T-helper 17 cell (primary cell): ENCODE results near the gene CPB2. TPM values are rescaled to one million over a fixed set of nuclear protein-coding genes. Genes with fewer than 3 reads are reported as not detected.

Experiments
- ATAC-seq: fragments of 150-1000 bp; cut with Tn5 transposase; 2 replicates; pipeline ENCODE4 v1.10.0; 2021; ENCODE audit warnings: mild to moderate bottlenecking, moderate library complexity
- DNase-seq, 3 donors: peaks; one replicate each; pipeline versions ENCODE4 v3.0.0 to v3.0.0-alpha.2; 2020 to 2021
- H3K9me3 ChIP-seq: one replicate; pipeline ENCODE4 v1.7.0; 2013; ENCODE audit warnings: low read length, mild to moderate bottlenecking; ENCODE audit not compliant: control insufficient read depth, poor library complexity, severe bottlenecking
- H3K27ac Mint-ChIP-seq: one replicate; pipeline ENCODE4 v1.8.0; 2022; ENCODE audit warnings: mild to moderate bottlenecking, moderate library complexity, mixed read lengths
- H3K27me3 Mint-ChIP-seq: one replicate; pipeline ENCODE4 v1.8.0; 2022; ENCODE audit warnings: mixed read lengths
- H3K36me3 Mint-ChIP-seq: one replicate; pipeline ENCODE4 v1.8.0; 2022; ENCODE audit warnings: low read depth, mixed read lengths
- H3K4me1 Mint-ChIP-seq: one replicate; pipeline ENCODE4 v1.8.0; 2022; ENCODE audit warnings: mild to moderate bottlenecking, mixed read lengths
- H3K4me3 Mint-ChIP-seq: one replicate; pipeline ENCODE4 v1.8.0; 2022; ENCODE audit warnings: mild to moderate bottlenecking, moderate library complexity, mixed read lengths
- total RNA-seq, 4 donors: library from RNA in 2 of 4; stranded (reverse) in 2 of 4; gene quantifications; one replicate each; pipeline ENCODE4 v1.2.3 and lab custom pipeline; 2022 to 2026

CPB2 gene
- total RNA-seq (not detected), total RNA-seq (lab: John Stamatoyannopoulos, UW) (0.08 to 0.12 reads per million in 2 donors)

GRCh38 chr13:46104868-46105267 is at the start of gene CPB2:
CPB2 (minus strand) TSS chr13:46105033; CDS start chr13:46105009, 24 bp downstream.
- Mint-ChIP-seq H3K27me3 (peaks cover 32% of the 10 kb centered on the region), H3K4me1 (peaks cover 13% of the 10 kb centered on the region), H3K27ac (no peak within 1 kb of the TSS), H3K36me3 (peaks cover 2% of the 10 kb centered on the region), H3K4me3 (no peak within 1 kb of the TSS)
- DNase-seq = no peak
- no peaks in the 10 kb centered on the region for H3K9me3 ChIP-seq
- ATAC-seq = no peak

GRCh38 chr13:46154136-46154801 is 49.4 kb upstream of the CPB2 start:
- peaks cover 30% of the 10 kb centered on the region for H3K4me1 Mint-ChIP-seq
- no peak overlapping the region for H3K4me3 Mint-ChIP-seq
- no peak for ATAC-seq
- no peak for DNase-seq
- H3K27ac Mint-ChIP-seq = peak overlapping the region; percentile 93
- H3K36me3 Mint-ChIP-seq = peaks cover 23% of the 10 kb centered on the region
- no peaks in the 10 kb centered on the region for H3K9me3 ChIP-seq
- H3K27me3 Mint-ChIP-seq = no peaks in the 10 kb centered on the region

- no peak overlapping the region for H3K4me3 Mint-ChIP-seq
- peak overlapping the region; percentile 93 for H3K27ac Mint-ChIP-seq
- no peaks in the 10 kb centered on the region for H3K9me3 ChIP-seq
- H3K36me3 Mint-ChIP-seq = peaks cover 19% of the 10 kb centered on the region
- H3K4me1 Mint-ChIP-seq = peaks cover 24% of the 10 kb centered on the region
- no peaks in the 10 kb centered on the region for H3K27me3 Mint-ChIP-seq
- ATAC-seq = no peak
- no peak for DNase-seq
These were observed 47.9 kb upstream of the CPB2 start for GRCh38 chr13:46152627-46153328.

- Mint-ChIP-seq H3K4me3 (no peak overlapping the region), H3K4me1 (peaks cover 26% of the 10 kb centered on the region), H3K27me3 (no peaks in the 10 kb centered on the region), H3K27ac (peak overlapping the region; percentile 93), H3K36me3 (peaks cover 21% of the 10 kb centered on the region)
- DNase-seq = no peak
- no peaks in the 10 kb centered on the region for H3K9me3 ChIP-seq
- ATAC-seq = no peak
These were observed 45.4 kb upstream of the CPB2 start for GRCh38 chr13:46150134-46150693.

GRCh38 chr13:46149272-46150133 is 44.7 kb upstream of the CPB2 start:
- H3K36me3 Mint-ChIP-seq = peaks cover 24% of the 10 kb centered on the region
- DNase-seq = no peak
- H3K27me3 Mint-ChIP-seq = no peaks in the 10 kb centered on the region
- H3K4me1 Mint-ChIP-seq = peaks cover 33% of the 10 kb centered on the region
- H3K9me3 ChIP-seq = no peaks in the 10 kb centered on the region
- H3K27ac Mint-ChIP-seq = peak overlapping the region; percentile 93
- peak; percentile 50 for ATAC-seq
- no peak overlapping the region for H3K4me3 Mint-ChIP-seq

- H3K36me3 Mint-ChIP-seq = peaks cover 20% of the 10 kb centered on the region
- peaks cover 24% of the 10 kb centered on the region for H3K4me1 Mint-ChIP-seq
These were observed 42.1 kb upstream of the CPB2 start for GRCh38 chr13:46146898-46147297.

GRCh38 chr13:46145950-46146349 is 41.1 kb upstream of the CPB2 start:
- DNase-seq = no peak
- H3K9me3 ChIP-seq = no peaks in the 10 kb centered on the region
- Mint-ChIP-seq H3K27ac (peak overlapping the region; percentile 63), H3K4me1 (peaks cover 24% of the 10 kb centered on the region), H3K27me3 (no peaks in the 10 kb centered on the region), H3K36me3 (peaks cover 20% of the 10 kb centered on the region), H3K4me3 (no peak overlapping the region)
- ATAC-seq = no peak

More at GRCh38 chr13:46146898-46147297, 42.1 kb upstream of the CPB2 start:
- no peak for DNase-seq
- peak overlapping the region; percentile 24 for H3K27ac Mint-ChIP-seq
- no peaks in the 10 kb centered on the region for H3K9me3 ChIP-seq
- no peak overlapping the region for H3K4me3 Mint-ChIP-seq
- no peaks in the 10 kb centered on the region for H3K27me3 Mint-ChIP-seq
- ATAC-seq = no peak

- H3K27me3 Mint-ChIP-seq = no peaks in the 10 kb centered on the region
- H3K4me1 Mint-ChIP-seq = peaks cover 18% of the 10 kb centered on the region
- H3K27ac Mint-ChIP-seq = peak overlapping the region; percentile 63
- no peaks in the 10 kb centered on the region for H3K9me3 ChIP-seq
- H3K36me3 Mint-ChIP-seq = peaks cover 21% of the 10 kb centered on the region
- no peak for DNase-seq
- no peak for ATAC-seq
- peak overlapping the region; percentile 41 for H3K4me3 Mint-ChIP-seq
These were observed 40.3 kb upstream of the CPB2 start for GRCh38 chr13:46145135-46145534.

GRCh38 chr13:46143184-46143701 is 38.4 kb upstream of the CPB2 start:
- H3K27ac Mint-ChIP-seq = peak overlapping the region; percentile 63
- peaks cover 14% of the 10 kb centered on the region for H3K4me1 Mint-ChIP-seq
- no peak for ATAC-seq
- peaks cover 16% of the 10 kb centered on the region for H3K36me3 Mint-ChIP-seq
- no peaks in the 10 kb centered on the region for H3K27me3 Mint-ChIP-seq
- H3K9me3 ChIP-seq = no peaks in the 10 kb centered on the region
- no peak overlapping the region for H3K4me3 Mint-ChIP-seq
- DNase-seq = no peak

GRCh38 chr13:46142776-46143175 is 37.9 kb upstream of the CPB2 start:
- Mint-ChIP-seq H3K4me1 (peaks cover 16% of the 10 kb centered on the region), H3K27me3 (no peaks in the 10 kb centered on the region), H3K27ac (peak overlapping the region; percentile 63), H3K36me3 (peaks cover 16% of the 10 kb centered on the region), H3K4me3 (no peak overlapping the region)
- H3K9me3 ChIP-seq = no peaks in the 10 kb centered on the region
- ATAC-seq (no peak), DNase-seq (no peak)

GRCh38 chr13:46140044-46140443 is 35.2 kb upstream of the CPB2 start:
- peaks cover 19% of the 10 kb centered on the region for H3K36me3 Mint-ChIP-seq
- H3K27ac Mint-ChIP-seq = peak overlapping the region; percentile 89
- DNase-seq (no peak), ATAC-seq (no peak)
- no peaks in the 10 kb centered on the region for H3K27me3 Mint-ChIP-seq
- peaks cover 28% of the 10 kb centered on the region for H3K4me1 Mint-ChIP-seq
- no peak overlapping the region for H3K4me3 Mint-ChIP-seq
- no peaks in the 10 kb centered on the region for H3K9me3 ChIP-seq

GRCh38 chr13:46137627-46138317 is 32.9 kb upstream of the CPB2 start:
- Mint-ChIP-seq H3K4me3 (no peak overlapping the region), H3K27ac (peak overlapping the region; percentile 67), H3K27me3 (no peaks in the 10 kb centered on the region), H3K36me3 (peaks cover 14% of the 10 kb centered on the region), H3K4me1 (peaks cover 25% of the 10 kb centered on the region)
- H3K9me3 ChIP-seq = no peaks in the 10 kb centered on the region
- DNase-seq = no peak
- no peak for ATAC-seq
